Stimulated activated CD4-positive, alpha-beta T cell treated with anti-CD3 and anti-CD28 coated beads, Interleukin-12 subunit alpha, Interleukin-12 subunit beta, amount 100 ng/mL, for 24 hours (primary cell): Measurements from ENCODE around the gene ZC3H18.
A peak's percentile ranks its signal among the peaks of the same experiment; 100 is the strongest.

ENCODE experiments used
- DNase-seq, 2 experiments: peaks; one replicate each; pipeline ENCODE4 v3.0.0-alpha.2; 2020; ENCODE audit warnings: low read depth in 2 of 2

ZC3H18 gene

GRCh38 chr16:88639231-88640038 is 69.2 kb downstream of the ZC3H18 start:
- DNase-seq, result no peak

GRCh38 chr16:88640039-88640495 is 69.9 kb downstream of the ZC3H18 start:
- DNase-seq, result no peak

- no peak for DNase-seq
Measured at GRCh38 chr16:88640498-88641247, 70.5 kb downstream of the ZC3H18 start.

- DNase-seq, result no peak
Measured at GRCh38 chr16:88642881-88643643, 72.9 kb downstream of the ZC3H18 start.

GRCh38 chr16:88643644-88643932 is 73.4 kb downstream of the ZC3H18 start:
- DNase-seq, result no peak

- no peak for DNase-seq
Measured at GRCh38 chr16:88645455-88645854, 75.3 kb downstream of the ZC3H18 start.

- no peak for DNase-seq
Measured at GRCh38 chr16:88645941-88646340, 75.7 kb downstream of the ZC3H18 start.

- no peak for DNase-seq
Measured at GRCh38 chr16:88646345-88647034, 76.3 kb downstream of the ZC3H18 start.

- no peak for DNase-seq
Measured at GRCh38 chr16:88647178-88648070, 77.2 kb downstream of the ZC3H18 start.

- no peak for DNase-seq
Measured at GRCh38 chr16:88649195-88649923, 79.2 kb downstream of the ZC3H18 start.

- no peak for DNase-seq
Measured at GRCh38 chr16:88649924-88650748, 79.9 kb downstream of the ZC3H18 start.

- DNase-seq, result peak; percentile 68 to 81
Measured at GRCh38 chr16:88650749-88651275, 80.6 kb downstream of the ZC3H18 start, which contains the start of gene CYBA. Gene CYBA (minus strand): TSS chr16:88651053. CDS start chr16:88651013, 40 bp downstream.

GRCh38 chr16:88651276-88651988 is 81.2 kb downstream of the ZC3H18 start:
- DNase-seq, result peak; percentile 54 to 84

- no peak for DNase-seq
Measured at GRCh38 chr16:88651989-88652761, 82.0 kb downstream of the ZC3H18 start.

GRCh38 chr16:88652762-88653063 is 82.5 kb downstream of the ZC3H18 start:
- no peak for DNase-seq

- no peak for DNase-seq
Measured at GRCh38 chr16:88653101-88653500, 82.9 kb downstream of the ZC3H18 start.

GRCh38 chr16:88653596-88654362 is 83.6 kb downstream of the ZC3H18 start:
- DNase-seq, result no peak
